ENCODE data around the gene PDE6G. TPM values are rescaled to one million over a fixed set of nuclear protein-coding genes. Genes with fewer than 3 reads are reported as not detected.
"Not testable (repeated sequence)": the region's sequence is repeated elsewhere in the genome, so short reads cannot be mapped to it uniquely, and the experiment has no call there.

The PDE6G gene
- total RNA-seq, 2 experiments from 2014 or later: 10.0 to 10.9 TPM

GRCh38 chr17:81683584-81684441 lies 27.5 kb upstream of the PDE6G start, which contains the start of the genes ARL16 and HGS:
ARL16 (minus strand) TSS chr17:81683797; CDS start chr17:81683753, 44 bp downstream.
HGS (plus strand) TSS chr17:81684011; CDS start chr17:81684067, 56 bp downstream.
- no peaks in the 10 kb centered on the region for H3K9me3 Mint-ChIP-seq
- ChIA-PET CTCF (interaction anchor here (0.6 to 4.2 kb wide), 11 partner anchors 9 to 392 kb away, joined by 3 to 42 read pairs (median 5); partner anchors contain the start of genes CCDC137, MRPL12 and OXLD1), POLR2A (interaction anchor here (0.6 to 4.7 kb wide), 26 partner anchors 8 to 813 kb away, joined by 3 to 111 read pairs (median 6); partner anchors contain the start of genes ACTG1, ARHGDIA, CCDC137 and FAAP100)
- peak within 1 kb of the TSS; percentile 90 for H3K27ac Mint-ChIP-seq
- peaks cover 36% of the 10 kb centered on the region for H3K36me3 Mint-ChIP-seq (ENCODE audit: low read depth)
- no peaks in the 10 kb centered on the region for H3K27me3 Mint-ChIP-seq
- peaks cover 42% of the 10 kb centered on the region for H3K4me1 Mint-ChIP-seq
- H3K4me3 Mint-ChIP-seq: peak within 1 kb of the TSS; percentile 86
- DNase-seq: peak; percentile 98

- Mint-ChIP-seq H3K36me3 (ENCODE audit: low read depth) (peaks cover 34% of the 10 kb centered on the region), H3K27ac (peak overlapping the region; percentile 47), H3K9me3 (no peaks in the 10 kb centered on the region), H3K4me3 (peak overlapping the region; percentile 86), H3K27me3 (no peaks in the 10 kb centered on the region), H3K4me1 (peaks cover 42% of the 10 kb centered on the region)
- ChIA-PET CTCF (interaction anchor here (0.6 to 4.2 kb wide), 11 partner anchors 8 to 391 kb away, joined by 3 to 42 read pairs (median 5); partner anchors contain the start of genes CCDC137, MRPL12 and OXLD1), POLR2A (interaction anchor here (0.6 to 4.7 kb wide), 24 partner anchors 8 to 775 kb away, joined by 3 to 111 read pairs (median 6); partner anchors contain the start of genes ACTG1, ARHGDIA, CCDC137 and FAAP100)
- no peak for DNase-seq
These were observed 26.9 kb upstream of the PDE6G start for GRCh38 chr17:81683208-81683583.

DNA sequence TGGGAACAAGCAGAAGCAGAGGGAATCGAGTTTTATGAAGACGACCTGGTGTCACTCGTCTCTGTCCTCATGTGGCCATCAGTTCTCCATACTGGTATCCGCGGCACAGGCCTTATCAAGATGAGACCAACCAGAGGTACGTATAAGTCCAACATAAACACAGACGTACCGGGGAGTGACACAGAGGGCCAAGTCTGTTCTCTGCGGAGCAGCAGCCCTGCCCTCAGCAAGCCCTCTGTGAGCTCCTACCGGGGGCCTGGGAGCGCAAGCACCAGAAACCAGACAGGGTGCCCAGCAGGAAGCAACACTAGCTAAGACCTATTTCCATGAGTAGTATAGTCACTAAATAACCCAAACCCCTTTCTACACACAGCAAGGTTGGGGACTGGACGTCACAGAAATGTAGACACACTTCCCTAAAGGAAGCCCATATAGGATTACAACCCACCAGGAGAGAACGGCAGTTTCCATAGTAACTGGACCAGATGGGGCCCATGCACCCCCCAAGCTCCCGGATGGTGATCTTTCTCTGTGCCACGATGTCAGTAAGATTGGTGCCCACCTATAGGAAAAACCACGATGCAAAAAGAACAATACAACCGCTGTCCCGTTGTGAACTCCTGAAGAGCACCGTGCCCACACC lies 26.3 kb upstream of the PDE6G start:
- no peak for DNase-seq
- Mint-ChIP-seq H3K27me3 (no peaks in the 10 kb centered on the region), H3K4me3 (peak overlapping the region; percentile 86), H3K9me3 (no peaks in the 10 kb centered on the region), H3K27ac (peak overlapping the region; percentile 47), H3K4me1 (peaks cover 42% of the 10 kb centered on the region), H3K36me3 (ENCODE audit: low read depth) (peaks cover 33% of the 10 kb centered on the region)
- ChIA-PET POLR2A (interaction anchor here (0.9 to 4.7 kb wide), 20 partner anchors 7 to 424 kb away, joined by 3 to 111 read pairs (median 7); partner anchors contain the start of genes ACTG1, ARHGDIA, CCDC137 and FAAP100), CTCF (interaction anchor here (1.0 to 4.2 kb wide), 5 partner anchors 15 to 81 kb away, joined by 3 to 42 read pairs (median 6); partner anchors contain the start of genes CCDC137, MRPL12 and OXLD1)

GRCh38 chr17:81681672-81682071 lies 25.3 kb upstream of the PDE6G start:
- peaks cover 23% of the 10 kb centered on the region for H3K36me3 Mint-ChIP-seq (ENCODE audit: low read depth)
- no peak for DNase-seq
- CTCF ChIA-PET: interaction anchor here (4.2 kb wide), 1 partner anchor 21 kb away, joined by 42 read pairs; the partner anchor contains the start of gene MRPL12
- POLR2A ChIA-PET: interaction anchor here (3.2 to 4.7 kb wide), 3 partner anchors 13 to 22 kb away, joined by 18 to 111 read pairs (median 47); partner anchors contain the start of genes CCDC137, MRPL12 and OXLD1
- no peaks in the 10 kb centered on the region for H3K9me3 Mint-ChIP-seq
- H3K4me3 Mint-ChIP-seq: peak overlapping the region; percentile 17
- H3K27me3 Mint-ChIP-seq: no peaks in the 10 kb centered on the region
- H3K4me1 Mint-ChIP-seq: peaks cover 36% of the 10 kb centered on the region
- no peak overlapping the region for H3K27ac Mint-ChIP-seq

DNA sequence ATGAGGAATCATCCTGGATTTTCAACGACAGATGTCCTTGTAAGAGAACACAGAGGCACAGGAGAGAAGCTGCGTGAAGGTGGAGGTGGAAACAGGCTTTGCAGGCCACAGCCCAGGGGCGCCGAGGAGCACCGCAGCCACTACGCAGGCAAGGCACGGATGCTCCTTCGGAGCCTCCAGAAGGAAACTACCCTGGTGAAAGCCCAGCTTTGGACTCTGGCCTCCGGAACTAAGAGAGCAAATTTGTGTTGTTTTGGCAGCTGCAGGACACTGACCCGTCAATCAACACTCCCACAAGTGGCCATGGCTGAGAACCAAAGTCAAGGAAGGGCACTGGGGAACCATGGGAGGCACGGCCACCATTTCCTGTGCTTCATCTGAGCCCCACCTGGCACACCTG lies 23.8 kb upstream of the PDE6G start:
- POLR2A ChIA-PET: interaction anchor here (1.4 kb wide), 1 partner anchor 22 kb away, joined by 4 read pairs; no protein-coding TSS in a partner anchor
- no peak for DNase-seq
- H3K27me3 Mint-ChIP-seq: no peaks in the 10 kb centered on the region
- no peak overlapping the region for H3K27ac Mint-ChIP-seq
- H3K9me3 Mint-ChIP-seq: no peaks in the 10 kb centered on the region
- CTCF ChIA-PET: interaction anchor here (0.6 kb wide), 1 partner anchor 12 kb away, joined by 3 read pairs; no protein-coding TSS in a partner anchor
- no peak overlapping the region for H3K4me3 Mint-ChIP-seq
- peaks cover 12% of the 10 kb centered on the region for H3K36me3 Mint-ChIP-seq (ENCODE audit: low read depth)
- peaks cover 27% of the 10 kb centered on the region for H3K4me1 Mint-ChIP-seq

DNA sequence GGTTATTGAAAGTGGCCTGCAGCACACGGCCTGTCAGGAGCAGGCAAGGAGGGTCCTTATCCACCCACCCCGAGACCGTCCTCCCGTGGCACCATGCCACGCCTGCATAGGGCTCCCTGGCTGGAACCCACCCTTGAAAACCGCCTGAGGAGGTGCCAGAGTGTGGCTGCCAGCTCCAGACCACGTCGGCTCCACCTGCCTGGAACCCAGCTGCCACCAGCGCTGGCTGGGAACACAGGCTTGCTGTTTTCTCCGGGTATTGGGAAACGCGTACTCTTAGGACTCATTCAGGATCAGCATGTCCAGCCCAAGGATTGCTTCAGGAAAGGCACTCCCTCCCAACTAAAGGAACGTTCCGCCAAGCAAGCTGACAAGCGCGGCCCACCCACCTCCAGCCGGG lies 20.6 kb upstream of the PDE6G start:
- Mint-ChIP-seq H3K36me3 (ENCODE audit: low read depth) (peaks cover 23% of the 10 kb centered on the region), H3K4me3 (no peak overlapping the region), H3K4me1 (peaks cover 5% of the 10 kb centered on the region), H3K27ac (no peak overlapping the region), H3K9me3 (no peaks in the 10 kb centered on the region), H3K27me3 (no peaks in the 10 kb centered on the region)
- ChIA-PET POLR2A (interaction anchor here (1.6 to 2.3 kb wide), 2 partner anchors 8 to 10 kb away, joined by 5 to 10 read pairs; partner anchors contain the start of genes CCDC137 and OXLD1), CTCF (interaction anchor here (1.5 to 2.8 kb wide), 2 partner anchors 11 to 26 kb away, joined by 3 to 18 read pairs; partner anchors contain the start of gene MRPL12)
- DNase-seq: no peak

- DNase-seq: peak; percentile 42
- H3K4me3 Mint-ChIP-seq, H3K27me3 Mint-ChIP-seq, H3K27ac Mint-ChIP-seq, H3K4me1 Mint-ChIP-seq, H3K9me3 Mint-ChIP-seq: not testable (repeated sequence)
- H3K36me3 Mint-ChIP-seq (ENCODE audit: low read depth): peaks cover 30% of the 10 kb centered on the region
- CTCF ChIA-PET: interaction anchor here (1.0 to 2.8 kb wide), 6 partner anchors 8 to 55 kb away, joined by 3 to 18 read pairs (median 6); partner anchors contain the start of genes ARL16, CCDC137, HGS and MRPL12
- POLR2A ChIA-PET: interaction anchor here (0.6 to 2.3 kb wide), 5 partner anchors 8 to 36 kb away, joined by 3 to 10 read pairs (median 5); partner anchors contain the start of genes ARL16, CCDC137, HGS and MRPL12
These were observed 19.3 kb upstream of the PDE6G start for GRCh38 chr17:81675515-81676221.

GRCh38 chr17:81673561-81674258 lies 17.4 kb upstream of the PDE6G start:
- POLR2A ChIA-PET: interaction anchor here (0.9 kb wide), 1 partner anchor 10 kb away, joined by 3 read pairs; the partner anchor contains the start of genes ARL16 and HGS
- DNase-seq: no peak
- no peaks in the 10 kb centered on the region for H3K9me3 Mint-ChIP-seq
- peaks cover 38% of the 10 kb centered on the region for H3K36me3 Mint-ChIP-seq (ENCODE audit: low read depth)
- H3K4me3 Mint-ChIP-seq: no peak overlapping the region
- CTCF ChIA-PET: interaction anchor here (2.8 kb wide), 1 partner anchor 29 kb away, joined by 18 read pairs; the partner anchor contains the start of gene MRPL12
- H3K27ac Mint-ChIP-seq: no peak overlapping the region
- no peaks in the 10 kb centered on the region for H3K27me3 Mint-ChIP-seq
- H3K4me1 Mint-ChIP-seq: peaks cover 11% of the 10 kb centered on the region

- H3K27me3 Mint-ChIP-seq: no peaks in the 10 kb centered on the region
- H3K36me3 Mint-ChIP-seq (ENCODE audit: low read depth): peaks cover 43% of the 10 kb centered on the region
- peaks cover 17% of the 10 kb centered on the region for H3K4me1 Mint-ChIP-seq
- POLR2A ChIA-PET: interaction anchor here (0.7 kb wide), 1 partner anchor 168 kb away, joined by 3 read pairs; no protein-coding TSS in a partner anchor
- CTCF ChIA-PET: no interaction called here
- H3K4me3 Mint-ChIP-seq: no peak overlapping the region
- H3K27ac Mint-ChIP-seq: no peak overlapping the region
- H3K9me3 Mint-ChIP-seq: no peaks in the 10 kb centered on the region
- no peak for DNase-seq
These were observed 16.6 kb upstream of the PDE6G start for GRCh38 chr17:81672954-81673353.

GRCh38 chr17:81672504-81672903 lies 16.2 kb upstream of the PDE6G start:
- Mint-ChIP-seq H3K27ac (no peak overlapping the region), H3K4me1 (peaks cover 22% of the 10 kb centered on the region), H3K36me3 (ENCODE audit: low read depth) (peaks cover 48% of the 10 kb centered on the region), H3K4me3 (no peak overlapping the region), H3K27me3 (no peaks in the 10 kb centered on the region), H3K9me3 (no peaks in the 10 kb centered on the region)
- ChIA-PET CTCF (no interaction called here), POLR2A (interaction anchor here (0.7 kb wide), 1 partner anchor 169 kb away, joined by 3 read pairs; no protein-coding TSS in a partner anchor)
- no peak for DNase-seq

GRCh38 chr17:81667754-81668153 lies 11.4 kb upstream of the PDE6G start:
- POLR2A ChIA-PET: interaction anchor here (1.0 to 3.2 kb wide), 6 partner anchors 8 to 309 kb away, joined by 3 to 18 read pairs (median 6); partner anchors contain the start of genes ARL16, HGS and MRPL12
- Mint-ChIP-seq H3K36me3 (ENCODE audit: low read depth) (peaks cover 63% of the 10 kb centered on the region), H3K9me3 (no peaks in the 10 kb centered on the region), H3K4me1 (peaks cover 52% of the 10 kb centered on the region), H3K4me3 (peak overlapping the region; percentile 93), H3K27me3 (no peaks in the 10 kb centered on the region), H3K27ac (peak overlapping the region; percentile 76)
- CTCF ChIA-PET: interaction anchor here (2.3 kb wide), 1 partner anchor 16 kb away, joined by 6 read pairs; the partner anchor contains the start of genes ARL16 and HGS
- DNase-seq: no peak

Data from activated CD4-positive, alpha-beta memory T cell treated with anti-CD3 and anti-CD28 coated beads, Interleukin-2, amount 10 ng/mL, durations not matched to agents 7 days and 5 days (primary cell).